Measurements from ENCODE around the gene ADCY10.

The ADCY10 gene

DNA sequence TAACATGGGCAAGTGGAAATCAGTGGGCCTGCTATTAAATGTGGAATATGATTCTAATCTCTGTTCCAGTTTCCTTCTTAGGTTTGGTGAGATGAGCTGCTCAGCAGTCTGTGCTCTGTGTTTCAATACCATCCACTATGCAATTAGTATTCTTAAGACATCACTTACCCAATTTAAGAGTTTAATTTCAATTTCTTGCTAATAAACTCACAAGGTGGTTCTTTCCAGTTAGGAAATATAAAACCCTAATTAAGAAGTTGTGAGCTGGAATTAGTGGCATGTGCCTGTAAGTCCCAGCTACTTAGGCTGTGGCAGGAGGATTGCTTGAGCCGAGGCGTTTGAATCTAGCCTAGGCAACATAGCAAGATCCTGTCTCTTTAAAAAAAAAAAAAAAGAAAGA lies 140.4 kb downstream of the ADCY10 start:
- DNase-seq, result no peak

- no peak for DNase-seq
Measured at GRCh38 chr1:167772436-167772835, 141.5 kb downstream of the ADCY10 start.

- no peak for DNase-seq
Measured at GRCh38 chr1:167770127-167770526, 143.8 kb downstream of the ADCY10 start.

DNA sequence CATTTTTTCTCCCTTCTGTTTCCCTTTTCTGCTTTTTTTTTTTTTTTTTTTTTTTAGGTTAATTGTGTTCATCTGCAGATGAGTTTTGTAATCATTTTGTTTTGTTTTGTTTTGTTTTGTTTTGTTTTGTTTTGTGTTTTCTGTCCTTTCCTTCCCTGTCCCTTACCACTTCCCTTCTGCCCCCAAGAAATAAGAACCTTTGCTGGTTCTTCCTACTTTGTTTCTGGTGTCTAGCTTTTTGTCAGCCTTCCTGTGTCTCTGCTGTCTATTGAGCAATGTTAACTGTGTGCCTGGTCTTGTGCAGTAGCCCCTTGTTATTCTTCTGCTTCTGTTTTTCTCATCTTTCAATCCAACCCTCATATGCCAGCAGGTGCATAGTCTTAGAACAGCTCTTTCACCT lies 146.2 kb downstream of the ADCY10 start:
- no peak for DNase-seq

GRCh38 chr1:167766538-167766937 lies 147.4 kb downstream of the ADCY10 start:
- no peak for DNase-seq

GRCh38 chr1:167765496-167765895 lies 148.4 kb downstream of the ADCY10 start:
- DNase-seq, result no peak

- DNase-seq, result no peak
Measured at GRCh38 chr1:167764458-167765330, 149.2 kb downstream of the ADCY10 start.

DNA sequence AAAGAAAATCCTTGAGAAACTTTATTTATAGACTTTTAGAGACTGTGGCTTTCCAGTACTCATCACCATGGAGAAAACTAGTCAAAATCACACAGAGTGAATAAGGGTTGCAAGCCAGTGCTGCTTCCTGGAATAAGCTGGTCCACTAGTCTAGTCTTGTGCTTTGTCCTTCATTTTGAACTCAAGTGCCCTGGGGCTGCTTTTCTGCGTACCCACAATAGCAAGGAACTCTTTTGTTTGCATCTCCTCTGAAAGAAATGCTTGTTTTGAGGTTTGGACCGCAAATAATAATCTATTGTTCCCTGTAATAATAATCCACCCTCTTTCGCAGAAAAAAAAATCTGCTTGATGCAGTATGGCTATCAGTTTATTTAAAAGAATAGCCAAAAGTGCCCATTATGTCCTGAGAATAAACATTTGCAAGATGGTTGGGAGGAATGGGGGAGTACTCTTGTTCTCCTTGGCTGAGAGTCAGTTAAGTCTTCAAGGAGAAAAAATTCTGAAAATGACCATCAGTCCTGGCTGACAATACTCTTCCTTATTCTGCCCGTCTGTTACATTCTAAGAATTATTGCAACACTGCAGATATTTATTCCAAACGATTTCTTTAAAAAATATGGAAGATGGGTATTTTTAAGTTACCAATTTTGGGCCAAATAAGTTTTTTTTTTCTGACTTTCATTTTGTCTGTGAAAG lies 150.3 kb downstream of the ADCY10 start:
- no peak for DNase-seq

DNA sequence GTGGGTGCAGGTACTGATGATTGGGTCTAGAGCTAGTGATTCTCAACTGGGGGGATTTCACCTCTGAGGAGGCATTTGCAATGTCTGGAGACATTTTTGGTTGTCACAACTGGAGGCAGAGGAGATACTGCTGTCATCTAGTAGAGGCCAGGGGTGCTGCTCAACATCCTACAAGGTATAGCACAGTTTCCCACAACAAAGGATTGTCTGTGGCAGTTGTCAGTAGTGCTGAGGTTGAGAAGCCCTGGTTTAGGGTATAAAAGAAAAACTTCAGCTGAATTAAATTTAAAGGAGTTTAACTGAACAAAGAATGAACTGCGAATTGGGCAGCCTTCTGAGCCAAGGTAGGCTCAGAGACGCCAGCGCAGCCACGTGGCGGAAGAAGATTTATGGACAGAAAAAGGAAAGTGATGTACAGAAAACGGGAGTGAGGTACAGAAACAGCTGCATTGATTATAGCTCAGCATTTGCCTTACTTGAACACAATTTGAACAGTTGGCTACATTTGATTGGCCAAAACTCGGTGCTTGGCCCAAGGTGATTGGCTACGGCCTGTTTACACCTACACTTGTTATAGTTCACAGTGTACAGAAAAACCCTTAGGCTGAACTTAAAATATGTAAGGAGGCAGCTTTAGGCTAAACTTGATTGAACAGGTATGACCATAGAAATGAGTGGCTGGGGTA lies 151.7 kb downstream of the ADCY10 start:
- no peak for DNase-seq

DNA sequence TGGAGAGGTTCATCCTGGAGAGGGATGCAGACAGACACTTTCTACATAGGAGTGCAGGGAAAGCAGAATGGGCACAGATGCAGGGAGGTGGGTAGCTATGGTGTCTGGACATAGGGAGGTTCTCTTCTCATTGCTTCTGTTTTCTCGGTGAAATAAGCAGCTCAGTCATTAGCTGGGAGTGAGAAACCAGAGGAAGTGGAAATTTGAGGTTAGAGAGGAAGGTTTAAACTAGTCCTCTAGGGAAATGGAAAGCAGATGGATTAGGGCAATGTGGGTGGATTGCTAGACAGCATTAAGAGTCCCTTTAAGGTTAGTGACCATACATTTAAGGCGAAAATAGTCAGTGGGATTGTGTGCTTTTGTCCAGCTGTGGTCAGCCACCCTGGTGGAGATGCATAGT lies 152.5 kb downstream of the ADCY10 start:
- DNase-seq, result no peak

Measured in kidney glomerular epithelial cell (primary cell).